Kidney (tissue), 14 donors: ENCODE results near the gene CRIM1. TPM values are rescaled to one million over a fixed set of nuclear protein-coding genes. Genes with fewer than 3 reads are reported as not detected.

ENCODE experiments used
- DNase-seq, 5 donors: peaks; one replicate each; pipeline ENCODE4 v3.0.0-alpha.2; 2013 to 2020
- FAIRE-seq: peaks from 2 replicates; lab custom pipeline; 2012; peaks lifted over from hg19 to GRCh38; lab: Jason Lieb, UNC
- H3K27ac ChIP-seq, 2 donors: one replicate each; pipeline ENCODE4 v1.7.0; 2013; ENCODE audit warnings: low read depth in 2 of 2, low read length in 2 of 2, inconsistent platforms in 1 of 2
- H3K27me3 ChIP-seq: one replicate; pipeline ENCODE4 v1.7.1; 2013; ENCODE audit warnings: low read length, inconsistent platforms; ENCODE audit not compliant: control insufficient read depth, insufficient read depth
- H3K36me3 ChIP-seq, 3 donors: one replicate each; pipeline versions ENCODE4 v1.7.0 to v1.7.1; 2013; ENCODE audit warnings: low read length in 3 of 3, control low read depth in 1 of 3, inconsistent platforms in 1 of 3; ENCODE audit not compliant: insufficient read depth in 3 of 3, control insufficient read depth in 2 of 3
- H3K4me1 ChIP-seq, 3 donors: one replicate each; pipeline versions ENCODE4 v1.7.0 to v1.7.1; 2013; ENCODE audit warnings: low read length in 3 of 3, inconsistent platforms in 1 of 3, low read depth in 1 of 3; ENCODE audit not compliant: control insufficient read depth in 2 of 3, insufficient read depth in 2 of 3
- H3K4me3 ChIP-seq, 3 donors: one replicate each; pipeline versions ENCODE4 v1.7.0 to v1.8.1; 2013; ENCODE audit warnings: low read length in 3 of 3, control low read depth in 1 of 3, inconsistent platforms in 1 of 3
- H3K9ac ChIP-seq, 3 donors: one replicate each; pipeline versions ENCODE4 v1.7.0 to v1.7.1; 2013; ENCODE audit warnings: low read length in 3 of 3, control low read depth in 1 of 3, inconsistent platforms in 1 of 3
- H3K9me3 ChIP-seq, 3 donors: one replicate each; pipeline versions ENCODE4 v1.7.0 to v1.7.1; 2013; ENCODE audit warnings: low read length in 3 of 3, control low read depth in 1 of 3, inconsistent platforms in 1 of 3; ENCODE audit not compliant: control insufficient read depth in 2 of 3, insufficient read depth in 1 of 3
- intact Hi-C: fragments of 100-400 bp; cut with DNase I; formaldehyde crosslinking; loops from one replicate; pipeline ENCODE4 v1.11.1; 2022
- polyA plus RNA-seq: library from polyadenylated mRNA; stranded (reverse); fragments of 350-450 nt; fragmentation: Illumina TruSeq; extraction: RNeasy Lipid Tissue Mini Kit (QIAGEN cat#74804); gene quantifications from one replicate; pipeline ENCODE4 v1.2.3, GENCODE V29; 2014; ENCODE audit warnings: low read depth, low replicate concordance; ENCODE audit not compliant: insufficient read depth
- total RNA-seq: library from RNA; stranded (reverse); fragmentation: NEBNext Ultra II Directional; extraction: Animal tissue kit (Norgen Biotek cat#: 25700); gene quantifications from one replicate; pipeline ENCODE4 v1.2.1, GENCODE V29; 2021
- TF ChIP-seq, protein P1 (sequence below): IDR thresholded peaks from 3 replicates; pipeline ENCODE4 v1.5.1; 2012; ENCODE audit warnings: mild to moderate bottlenecking, moderate library complexity, borderline replicate concordance; ENCODE audit not compliant: insufficient read depth; ENCODE audit errors: extremely low read depth
- donor health status: control.
- donor health status: control.
- donor health status: control.
- donor health status: control.
- donor health status: control.
- donor health status: DM: yes; HTN: yes; CAD: no.
- donor health status: Normal renal cell carcinoma (clear cell type).

The CRIM1 gene
- total and polyA plus RNA-seq, 2 donors from 2014 or later: 47.2 to 154 TPM

DNA sequence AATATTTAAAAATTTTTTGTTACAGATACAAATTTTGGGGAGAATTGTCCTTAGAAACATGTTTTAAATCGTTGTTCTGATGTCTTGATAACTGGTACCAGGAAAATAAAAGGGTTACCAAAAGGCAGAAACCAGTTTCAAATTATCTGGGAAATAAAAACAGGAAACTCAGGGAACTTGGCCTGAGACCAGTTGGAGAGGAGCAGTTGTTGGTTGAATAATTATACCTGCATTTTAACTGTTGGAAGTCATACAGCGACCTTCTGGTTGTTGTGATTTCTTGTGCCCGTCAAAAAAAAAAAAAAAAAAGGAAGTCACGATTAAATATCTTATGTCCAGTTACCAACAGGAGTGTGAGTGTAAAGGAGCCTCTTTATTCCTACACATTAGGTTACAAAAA is 51.8 kb downstream of the CRIM1 start:
- H3K4me3 ChIP-seq: no peak overlapping the region
- FAIRE-seq (no peak), DNase-seq (no peak)
- TF ChIP-seq, protein P1, sequence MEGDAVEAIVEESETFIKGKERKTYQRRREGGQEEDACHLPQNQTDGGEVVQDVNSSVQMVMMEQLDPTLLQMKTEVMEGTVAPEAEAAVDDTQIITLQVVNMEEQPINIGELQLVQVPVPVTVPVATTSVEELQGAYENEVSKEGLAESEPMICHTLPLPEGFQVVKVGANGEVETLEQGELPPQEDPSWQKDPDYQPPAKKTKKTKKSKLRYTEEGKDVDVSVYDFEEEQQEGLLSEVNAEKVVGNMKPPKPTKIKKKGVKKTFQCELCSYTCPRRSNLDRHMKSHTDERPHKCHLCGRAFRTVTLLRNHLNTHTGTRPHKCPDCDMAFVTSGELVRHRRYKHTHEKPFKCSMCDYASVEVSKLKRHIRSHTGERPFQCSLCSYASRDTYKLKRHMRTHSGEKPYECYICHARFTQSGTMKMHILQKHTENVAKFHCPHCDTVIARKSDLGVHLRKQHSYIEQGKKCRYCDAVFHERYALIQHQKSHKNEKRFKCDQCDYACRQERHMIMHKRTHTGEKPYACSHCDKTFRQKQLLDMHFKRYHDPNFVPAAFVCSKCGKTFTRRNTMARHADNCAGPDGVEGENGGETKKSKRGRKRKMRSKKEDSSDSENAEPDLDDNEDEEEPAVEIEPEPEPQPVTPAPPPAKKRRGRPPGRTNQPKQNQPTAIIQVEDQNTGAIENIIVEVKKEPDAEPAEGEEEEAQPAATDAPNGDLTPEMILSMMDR: no peak
- H3K9ac ChIP-seq: no peak overlapping the region
- intact Hi-C loops: no loop called here
- peaks cover 11 to 35% (median 19%) of the 10 kb centered on the region in 3 donors for H3K4me1 ChIP-seq
- H3K27ac ChIP-seq: peak overlapping the region; percentile 56 to 83
- no peaks in the 10 kb centered on the region for H3K9me3 ChIP-seq
- H3K27me3 ChIP-seq: no peaks in the 10 kb centered on the region
- H3K36me3 ChIP-seq: no peaks in the 10 kb centered on the region

DNA sequence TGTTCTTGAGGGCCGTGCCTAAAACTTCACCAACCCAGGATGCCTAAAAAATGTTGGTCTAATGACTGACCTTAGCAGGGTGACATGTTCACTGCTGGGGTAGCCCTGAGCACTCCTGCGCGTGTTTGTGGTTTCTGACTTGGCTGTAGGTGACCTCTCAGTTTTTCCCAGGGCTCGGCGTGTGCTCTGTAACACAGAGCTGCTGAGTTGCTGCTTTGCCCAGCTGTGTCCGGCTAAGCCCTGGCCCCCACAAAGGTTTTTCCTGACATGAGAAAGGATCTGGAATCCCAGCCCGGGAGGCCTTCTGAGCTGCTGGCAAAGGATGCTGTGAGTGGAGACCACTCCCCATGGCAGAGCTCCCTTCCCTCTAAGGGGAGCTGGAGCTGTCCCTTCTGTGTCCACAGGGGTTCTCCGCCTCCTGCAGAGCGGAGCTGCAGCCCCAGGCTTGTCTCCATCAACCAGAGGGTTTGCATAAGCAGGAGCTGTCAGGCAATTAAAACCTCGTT is 52.7 kb downstream of the CRIM1 start:
- H3K9ac ChIP-seq: peak overlapping the region in 1 of 3 donors; percentile 12
- peaks cover 11 to 39% (median 21%) of the 10 kb centered on the region in 3 donors for H3K4me1 ChIP-seq
- H3K27me3 ChIP-seq: no peaks in the 10 kb centered on the region
- no peaks in the 10 kb centered on the region for H3K36me3 ChIP-seq
- FAIRE-seq: no peak
- peak in 2 of 5 donors; percentile 52 to 68 for DNase-seq
- peak overlapping the region; percentile 56 to 83 for H3K27ac ChIP-seq
- TF ChIP-seq, protein P1: no peak
- no peak overlapping the region for H3K4me3 ChIP-seq
- intact Hi-C loops: no loop called here
- H3K9me3 ChIP-seq: no peaks in the 10 kb centered on the region

DNA sequence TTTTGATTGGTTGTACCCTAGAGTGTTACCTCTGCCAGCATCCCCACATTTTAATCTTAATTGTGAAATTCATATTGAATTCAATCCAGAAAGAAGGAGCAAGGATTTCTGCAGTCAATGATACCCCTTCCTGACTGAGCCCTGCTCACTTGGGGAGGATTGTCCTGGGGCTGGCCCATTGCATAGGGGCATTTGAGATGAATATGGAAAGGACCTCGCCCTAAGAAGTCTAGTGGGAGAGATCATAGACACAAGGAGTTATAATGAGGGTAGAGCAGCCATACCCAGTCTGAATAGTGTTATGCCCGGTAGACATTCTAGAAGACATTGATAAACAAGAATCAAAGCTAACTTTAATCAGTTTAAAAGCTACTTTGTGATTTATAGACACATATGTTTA is 53.8 kb downstream of the CRIM1 start:
- Histone ChIP-seq H3K36me3 (no peaks in the 10 kb centered on the region), H3K9me3 (no peaks in the 10 kb centered on the region), H3K4me3 (no peak overlapping the region), H3K27ac (peak overlapping the region; percentile 14 to 30), H3K27me3 (no peaks in the 10 kb centered on the region), H3K9ac (peak overlapping the region in 1 of 3 donors; percentile 9), H3K4me1 (peaks cover 8 to 47% (median 28%) of the 10 kb centered on the region in 3 donors)
- DNase-seq (no peak), FAIRE-seq (no peak)
- TF ChIP-seq, protein P1: no peak
- intact Hi-C loops: no loop called here

DNA sequence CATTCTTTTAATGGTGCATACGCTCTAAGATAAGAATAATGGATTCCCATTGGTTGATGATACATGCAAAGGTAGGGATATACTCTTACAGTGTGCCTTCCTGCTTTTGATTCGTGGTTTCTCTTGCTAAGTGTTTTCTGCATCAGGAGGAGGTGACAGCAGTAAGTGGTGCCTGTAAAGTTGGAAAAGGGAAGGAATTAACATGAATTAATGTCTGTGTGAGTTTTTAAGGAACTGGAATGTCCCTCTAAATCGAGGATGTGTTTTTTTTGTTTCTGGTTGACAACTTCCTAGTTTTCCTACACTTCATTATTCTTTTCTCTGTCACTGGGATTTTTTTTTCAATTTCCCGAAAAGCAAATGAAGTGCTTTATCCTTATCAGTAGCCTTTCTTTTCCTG is 54.4 kb downstream of the CRIM1 start:
- no peaks in the 10 kb centered on the region for H3K9me3 ChIP-seq
- peak overlapping the region in 1 of 2 donors; percentile 45 for H3K27ac ChIP-seq
- no peaks in the 10 kb centered on the region for H3K27me3 ChIP-seq
- H3K4me3 ChIP-seq: no peak overlapping the region
- intact Hi-C loops: no loop called here
- TF ChIP-seq, protein P1: no peak
- DNase-seq: no peak
- peaks cover 8 to 53% (median 28%) of the 10 kb centered on the region in 3 donors for H3K4me1 ChIP-seq
- no peak for FAIRE-seq
- peak overlapping the region in 1 of 3 donors; percentile 9 for H3K9ac ChIP-seq
- H3K36me3 ChIP-seq: no peaks in the 10 kb centered on the region
